BJ (cell line): ENCODE measurements around the gene ALDH8A1. TPM values are rescaled to one million over a fixed set of nuclear protein-coding genes. Genes with fewer than 3 reads are reported as not detected.

Experiments
- CTCF ChIA-PET: fragments of 350-600 bp; formaldehyde crosslinking; extraction: SDS; loops from one replicate; lab custom pipeline; 2021; ENCODE audit warnings: antibody characterized with exemption, inconsistent platforms; lab: Yijun Ruan, JAX
- POLR2A ChIA-PET: fragments of 300-600 bp; sonication (Branson Sonifier 250); formaldehyde crosslinking; extraction: SDS; loops from one replicate; lab custom pipeline; 2021; ENCODE audit warnings: antibody characterized with exemption; lab: Charles Lee
- DNase-seq: peaks from one replicate; pipeline ENCODE4 v3.0.0-alpha.2; 2011; ENCODE audit warnings: low read depth
- H3K27me3 ChIP-seq: 2 replicates; pipeline ENCODE4 v1.6.0; 2011; ENCODE audit warnings: low read length; ENCODE audit not compliant: control insufficient read depth, insufficient read depth
- H3K36me3 ChIP-seq: 2 replicates; pipeline ENCODE4 v1.5.1; 2011; ENCODE audit warnings: low read length; ENCODE audit not compliant: control insufficient read depth, insufficient read depth
- H3K4me3 ChIP-seq: 2 replicates; pipeline ENCODE4 v1.5.1; 2011; ENCODE audit warnings: low read depth, mild to moderate bottlenecking, control low read depth, low read length
- polyA plus RNA-seq: library from polyadenylated mRNA; depleted of rRNA; stranded (reverse); fragments of >200 nt; gene quantifications from 2 replicates; pipeline ENCODE4 v1.2.3, GENCODE V29; 2011
- TF ChIP-seq, protein P1 (sequence below): IDR thresholded peaks from 2 replicates; pipeline ENCODE4 v1.5.1; 2011; ENCODE audit warnings: low read depth, mild to moderate bottlenecking, control low read depth, inconsistent platforms, low read length, moderate library complexity; ENCODE audit not compliant: insufficient read depth

The ALDH8A1 gene
- polyA plus RNA-seq, 1 experiment: 0.50 TPM

GRCh38 chr6:134956032-134956431, 6.1 kb upstream of the ALDH8A1 start:
- DNase-seq: no peak
- POLR2A ChIA-PET: no interaction called here
- TF ChIP-seq, protein P1, sequence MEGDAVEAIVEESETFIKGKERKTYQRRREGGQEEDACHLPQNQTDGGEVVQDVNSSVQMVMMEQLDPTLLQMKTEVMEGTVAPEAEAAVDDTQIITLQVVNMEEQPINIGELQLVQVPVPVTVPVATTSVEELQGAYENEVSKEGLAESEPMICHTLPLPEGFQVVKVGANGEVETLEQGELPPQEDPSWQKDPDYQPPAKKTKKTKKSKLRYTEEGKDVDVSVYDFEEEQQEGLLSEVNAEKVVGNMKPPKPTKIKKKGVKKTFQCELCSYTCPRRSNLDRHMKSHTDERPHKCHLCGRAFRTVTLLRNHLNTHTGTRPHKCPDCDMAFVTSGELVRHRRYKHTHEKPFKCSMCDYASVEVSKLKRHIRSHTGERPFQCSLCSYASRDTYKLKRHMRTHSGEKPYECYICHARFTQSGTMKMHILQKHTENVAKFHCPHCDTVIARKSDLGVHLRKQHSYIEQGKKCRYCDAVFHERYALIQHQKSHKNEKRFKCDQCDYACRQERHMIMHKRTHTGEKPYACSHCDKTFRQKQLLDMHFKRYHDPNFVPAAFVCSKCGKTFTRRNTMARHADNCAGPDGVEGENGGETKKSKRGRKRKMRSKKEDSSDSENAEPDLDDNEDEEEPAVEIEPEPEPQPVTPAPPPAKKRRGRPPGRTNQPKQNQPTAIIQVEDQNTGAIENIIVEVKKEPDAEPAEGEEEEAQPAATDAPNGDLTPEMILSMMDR: no peak
- H3K27me3 ChIP-seq: no peaks in the 10 kb centered on the region
- CTCF ChIA-PET: interaction anchor here (0.6 to 1.1 kb wide), 2 partner anchors 16 to 1606 kb away, joined by 3 read pairs; no protein-coding TSS in a partner anchor
- no peak overlapping the region for H3K4me3 ChIP-seq
- H3K36me3 ChIP-seq: no peaks in the 10 kb centered on the region

GRCh38 chr6:134954272-134955000, 4.5 kb upstream of the ALDH8A1 start:
- Histone ChIP-seq H3K36me3 (no peaks in the 10 kb centered on the region), H3K4me3 (no peak overlapping the region), H3K27me3 (no peaks in the 10 kb centered on the region)
- no peak for DNase-seq
- POLR2A ChIA-PET: no interaction called here
- TF ChIP-seq, protein P1: no peak
- CTCF ChIA-PET: no interaction called here

GRCh38 chr6:134951494-134952263, 1.8 kb upstream of the ALDH8A1 start:
- no peaks in the 10 kb centered on the region for H3K27me3 ChIP-seq
- TF ChIP-seq, protein P1: no peak
- no peak for DNase-seq
- H3K4me3 ChIP-seq: no peak overlapping the region
- POLR2A ChIA-PET: no interaction called here
- CTCF ChIA-PET: interaction anchor here (0.6 to 1.2 kb wide), 2 partner anchors 10 to 795 kb away, joined by 3 to 5 read pairs; no protein-coding TSS in a partner anchor
- H3K36me3 ChIP-seq: no peaks in the 10 kb centered on the region

DNA sequence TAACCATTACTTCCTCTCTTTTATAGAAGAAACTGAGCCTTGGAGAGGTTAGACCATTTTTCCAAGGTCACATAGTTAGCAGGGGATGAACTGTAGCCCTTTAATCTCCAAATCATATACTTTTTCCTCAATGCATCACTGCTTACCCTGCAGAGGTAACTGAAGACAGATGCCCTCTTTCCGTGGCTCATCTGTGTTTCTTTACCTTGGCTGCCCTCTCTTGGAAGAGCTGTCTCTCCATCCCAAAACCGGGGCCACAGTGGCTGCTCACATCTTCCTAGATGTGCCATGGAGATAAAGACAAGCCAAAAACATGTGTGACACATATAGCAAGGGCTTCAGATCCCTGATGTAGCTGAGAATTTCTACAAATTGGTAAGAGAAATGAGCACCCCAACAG, 581 bp upstream of the ALDH8A1 start:
- H3K36me3 ChIP-seq: no peaks in the 10 kb centered on the region
- ChIA-PET CTCF (interaction anchor here (0.6 kb wide), 1 partner anchor 10 kb away, joined by 4 read pairs; no protein-coding TSS in a partner anchor), POLR2A (no interaction called here)
- no peak for DNase-seq
- H3K27me3 ChIP-seq: no peaks in the 10 kb centered on the region
- no peak overlapping the region for H3K4me3 ChIP-seq
- TF ChIP-seq, protein P1: no peak

GRCh38 chr6:134948691-134949090, 1.2 kb downstream of the ALDH8A1 start:
- TF ChIP-seq, protein P1: no peak
- ChIA-PET CTCF (interaction anchor here (0.9 kb wide), 1 partner anchor 775 kb away, joined by 3 read pairs; no protein-coding TSS in a partner anchor), POLR2A (no interaction called here)
- H3K27me3 ChIP-seq: no peaks in the 10 kb centered on the region
- H3K4me3 ChIP-seq: no peak overlapping the region
- H3K36me3 ChIP-seq: no peaks in the 10 kb centered on the region
- no peak for DNase-seq
